ENCODE data around the gene HSPA6.
"Not testable (repeated sequence)": the region's sequence is repeated elsewhere in the genome, so short reads cannot be mapped to it uniquely, and the experiment has no call there.

HSPA6 gene

GRCh38 chr1:161506336-161507223 is 17.8 kb upstream of the HSPA6 start:
- no peaks in the 10 kb centered on the region for H3K27me3 ChIP-seq (ENCODE audit: insufficient read depth, insufficient read length)
- DNase-seq (ENCODE audit: low read depth, low spot score), result no peak
- H3K36me3 ChIP-seq (ENCODE audit: insufficient read depth, insufficient read length, low read length), result no peaks in the 10 kb centered on the region
- H3K9me3 ChIP-seq (ENCODE audit: insufficient read depth, low read length), result no peaks in the 10 kb centered on the region
- no peak overlapping the region for H3K4me3 ChIP-seq (ENCODE audit: insufficient read length, low read depth)
- H3K4me1 ChIP-seq (ENCODE audit: insufficient read depth, insufficient read length), result peaks cover 10% of the 10 kb centered on the region
- no peak overlapping the region for H3K9ac ChIP-seq (ENCODE audit: insufficient read length, low read depth)
- no peak for TF ChIP-seq ZNF274 (IDR thresholded peaks at IDR 0.05; ENCODE audit: low read depth, low read length)
- TF ChIP-seq SUZ12 (IDR thresholded peaks at IDR 0.05; ENCODE audit: extremely low read depth, insufficient read depth, insufficient read length), result no peak
- no peak for TF ChIP-seq YY1 (IDR thresholded peaks at IDR 0.05; ENCODE audit: insufficient read depth, insufficient read length)

- no peaks in the 10 kb centered on the region for H3K36me3 ChIP-seq (ENCODE audit: insufficient read depth, insufficient read length, low read length)
- DNase-seq (ENCODE audit: low read depth, low spot score), result no peak
- H3K9ac ChIP-seq (ENCODE audit: insufficient read length, low read depth), result no peak overlapping the region
- peaks cover 10% of the 10 kb centered on the region for H3K4me1 ChIP-seq (ENCODE audit: insufficient read depth, insufficient read length)
- H3K4me3 ChIP-seq (ENCODE audit: insufficient read length, low read depth), result no peak overlapping the region
- H3K9me3 ChIP-seq (ENCODE audit: insufficient read depth, low read length), result no peaks in the 10 kb centered on the region
- H3K27me3 ChIP-seq (ENCODE audit: insufficient read depth, insufficient read length), result no peaks in the 10 kb centered on the region
- no peak for TF ChIP-seq YY1 (IDR thresholded peaks at IDR 0.05; ENCODE audit: insufficient read depth, insufficient read length)
- no peak for TF ChIP-seq SUZ12 (IDR thresholded peaks at IDR 0.05; ENCODE audit: extremely low read depth, insufficient read depth, insufficient read length)
- no peak for TF ChIP-seq ZNF274 (IDR thresholded peaks at IDR 0.05; ENCODE audit: low read depth, low read length)
These were observed 13.9 kb upstream of the HSPA6 start for GRCh38 chr1:161510477-161510876.

GRCh38 chr1:161511018-161511755 is 13.2 kb upstream of the HSPA6 start:
- no peak for DNase-seq (ENCODE audit: low read depth, low spot score)
- H3K9ac ChIP-seq (ENCODE audit: insufficient read length, low read depth), result no peak overlapping the region
- H3K36me3 ChIP-seq (ENCODE audit: insufficient read depth, insufficient read length, low read length), result no peaks in the 10 kb centered on the region
- no peak overlapping the region for H3K4me3 ChIP-seq (ENCODE audit: insufficient read length, low read depth)
- H3K9me3 ChIP-seq (ENCODE audit: insufficient read depth, low read length), result no peaks in the 10 kb centered on the region
- H3K4me1 ChIP-seq (ENCODE audit: insufficient read depth, insufficient read length), result peaks cover 10% of the 10 kb centered on the region
- no peaks in the 10 kb centered on the region for H3K27me3 ChIP-seq (ENCODE audit: insufficient read depth, insufficient read length)
- TF ChIP-seq ZNF274 (IDR thresholded peaks at IDR 0.05; ENCODE audit: low read depth, low read length) (no peak), SUZ12 (IDR thresholded peaks at IDR 0.05; ENCODE audit: extremely low read depth, insufficient read depth, insufficient read length) (no peak), YY1 (IDR thresholded peaks at IDR 0.05; ENCODE audit: insufficient read depth, insufficient read length) (no peak)

GRCh38 chr1:161511756-161512060 is 12.6 kb upstream of the HSPA6 start:
- H3K36me3 ChIP-seq (ENCODE audit: insufficient read depth, insufficient read length, low read length), result no peaks in the 10 kb centered on the region
- H3K9me3 ChIP-seq (ENCODE audit: insufficient read depth, low read length), result no peaks in the 10 kb centered on the region
- TF ChIP-seq ZNF274 (IDR thresholded peaks at IDR 0.05; ENCODE audit: low read depth, low read length) (no peak), YY1 (IDR thresholded peaks at IDR 0.05; ENCODE audit: insufficient read depth, insufficient read length) (no peak), SUZ12 (IDR thresholded peaks at IDR 0.05; ENCODE audit: extremely low read depth, insufficient read depth, insufficient read length) (no peak)
- H3K4me1 ChIP-seq (ENCODE audit: insufficient read depth, insufficient read length), result peaks cover 5% of the 10 kb centered on the region
- H3K9ac ChIP-seq (ENCODE audit: insufficient read length, low read depth), result no peak overlapping the region
- H3K4me3 ChIP-seq (ENCODE audit: insufficient read length, low read depth), result no peak overlapping the region
- DNase-seq (ENCODE audit: low read depth, low spot score), result no peak
- no peaks in the 10 kb centered on the region for H3K27me3 ChIP-seq (ENCODE audit: insufficient read depth, insufficient read length)

GRCh38 chr1:161512636-161513447 is 11.5 kb upstream of the HSPA6 start:
- H3K9ac ChIP-seq (ENCODE audit: insufficient read length, low read depth); H3K27me3 ChIP-seq (ENCODE audit: insufficient read depth, insufficient read length); DNase-seq (ENCODE audit: low read depth, low spot score); H3K4me3 ChIP-seq (ENCODE audit: insufficient read length, low read depth); H3K36me3 ChIP-seq (ENCODE audit: insufficient read depth, insufficient read length, low read length); H3K9me3 ChIP-seq (ENCODE audit: insufficient read depth, low read length); H3K4me1 ChIP-seq (ENCODE audit: insufficient read depth, insufficient read length): not testable (repeated sequence)

- not testable (repeated sequence) for H3K36me3 ChIP-seq (ENCODE audit: insufficient read depth, insufficient read length, low read length); H3K27me3 ChIP-seq (ENCODE audit: insufficient read depth, insufficient read length); H3K4me1 ChIP-seq (ENCODE audit: insufficient read depth, insufficient read length); DNase-seq (ENCODE audit: low read depth, low spot score); H3K4me3 ChIP-seq (ENCODE audit: insufficient read length, low read depth); H3K9ac ChIP-seq (ENCODE audit: insufficient read length, low read depth); H3K9me3 ChIP-seq (ENCODE audit: insufficient read depth, low read length)
These were observed 10.9 kb upstream of the HSPA6 start for GRCh38 chr1:161513448-161513780.

- H3K4me3 ChIP-seq (ENCODE audit: insufficient read length, low read depth); H3K9me3 ChIP-seq (ENCODE audit: insufficient read depth, low read length); H3K36me3 ChIP-seq (ENCODE audit: insufficient read depth, insufficient read length, low read length); H3K9ac ChIP-seq (ENCODE audit: insufficient read length, low read depth); DNase-seq (ENCODE audit: low read depth, low spot score); H3K4me1 ChIP-seq (ENCODE audit: insufficient read depth, insufficient read length); H3K27me3 ChIP-seq (ENCODE audit: insufficient read depth, insufficient read length): not testable (repeated sequence)
These were observed 10.4 kb upstream of the HSPA6 start for GRCh38 chr1:161513953-161514352.

GRCh38 chr1:161523041-161523816 is 1.1 kb upstream of the HSPA6 start:
- not testable (repeated sequence) for H3K4me1 ChIP-seq (ENCODE audit: insufficient read depth, insufficient read length); H3K4me3 ChIP-seq (ENCODE audit: insufficient read length, low read depth); H3K9ac ChIP-seq (ENCODE audit: insufficient read length, low read depth)

GRCh38 chr1:161524742-161525291 is 477 bp downstream of the HSPA6 start:
- H3K9ac ChIP-seq (ENCODE audit: insufficient read length, low read depth), result peak overlapping the region; percentile 50
- H3K9me3 ChIP-seq (ENCODE audit: insufficient read depth, low read length); H3K4me1 ChIP-seq (ENCODE audit: insufficient read depth, insufficient read length); DNase-seq (ENCODE audit: low read depth, low spot score); H3K36me3 ChIP-seq (ENCODE audit: insufficient read depth, insufficient read length, low read length): not testable (repeated sequence)
- H3K4me3 ChIP-seq (ENCODE audit: insufficient read length, low read depth), result peak overlapping the region; percentile 59
- H3K27me3 ChIP-seq (ENCODE audit: insufficient read depth, insufficient read length), result peaks cover 23% of the 10 kb centered on the region

More at GRCh38 chr1:161523041-161523816, 1.1 kb upstream of the HSPA6 start:
- DNase-seq (ENCODE audit: low read depth, low spot score); H3K36me3 ChIP-seq (ENCODE audit: insufficient read depth, insufficient read length, low read length); H3K9me3 ChIP-seq (ENCODE audit: insufficient read depth, low read length): not testable (repeated sequence)
- peaks cover 23% of the 10 kb centered on the region for H3K27me3 ChIP-seq (ENCODE audit: insufficient read depth, insufficient read length)

Measured in NT2/D1 (cell line).